Activated T-cell treated with anti-CD3 and anti-CD28 coated beads for 4 hours (primary cell): ENCODE results near the gene GABARAPL1.
A peak's percentile ranks its signal among the peaks of the same experiment; 100 is the strongest.
"Not testable (repeated sequence)": the region's sequence is repeated elsewhere in the genome, so short reads cannot be mapped to it uniquely, and the experiment has no call there.

ENCODE experiments used
- DNase-seq: peaks from one replicate; pipeline ENCODE4 v3.0.0-alpha.2; 2020

GABARAPL1 gene

DNA sequence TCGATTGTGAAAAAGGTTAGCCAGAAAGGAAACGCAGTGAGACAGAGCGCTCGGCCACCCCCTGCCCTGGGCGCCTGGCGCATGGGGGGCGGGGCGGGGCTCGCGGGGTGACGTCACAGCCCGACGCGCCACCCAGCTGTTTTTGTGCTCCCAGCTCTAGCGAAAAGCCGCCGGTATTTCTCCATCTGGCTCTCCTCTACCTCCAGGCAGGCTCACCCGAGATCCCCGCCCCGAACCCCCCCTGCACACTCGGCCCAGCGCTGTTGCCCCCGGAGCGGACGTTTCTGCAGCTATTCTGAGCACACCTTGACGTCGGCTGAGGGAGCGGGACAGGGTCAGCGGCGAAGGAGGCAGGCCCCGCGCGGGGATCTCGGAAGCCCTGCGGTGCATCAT, at the start of gene GABARAPL1:
GABARAPL1 (plus strand) TSS at position 139 of the 393 bp plus-strand sequence; CDS start at position 392, 253 bp downstream.
- DNase-seq = peak; percentile 69

DNA sequence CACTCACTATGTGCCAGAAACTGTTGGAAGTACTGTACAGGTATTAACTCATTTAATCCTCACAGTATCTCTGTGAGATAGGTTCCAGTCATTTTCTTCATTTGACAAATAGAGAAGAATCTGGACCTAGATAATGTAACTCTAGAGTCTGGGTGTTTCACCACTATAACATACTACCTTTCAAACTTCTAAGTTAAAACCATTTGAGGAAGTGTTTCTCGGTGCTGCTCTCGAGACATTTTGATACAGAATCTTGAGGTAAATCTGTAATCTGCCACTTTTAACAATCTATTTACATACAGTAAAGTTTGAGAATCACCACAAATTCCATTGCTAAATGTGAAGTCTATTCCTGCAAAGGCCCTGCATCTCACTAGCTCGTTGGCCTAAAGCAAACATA, 49.6 kb upstream of the GABARAPL1 start:
- no peak for DNase-seq

GRCh38 chr12:10165421-10165820, 47.3 kb upstream of the GABARAPL1 start:
- no peak for DNase-seq

GRCh38 chr12:10167599-10167998, 45.1 kb upstream of the GABARAPL1 start:
- DNase-seq = no peak

DNA sequence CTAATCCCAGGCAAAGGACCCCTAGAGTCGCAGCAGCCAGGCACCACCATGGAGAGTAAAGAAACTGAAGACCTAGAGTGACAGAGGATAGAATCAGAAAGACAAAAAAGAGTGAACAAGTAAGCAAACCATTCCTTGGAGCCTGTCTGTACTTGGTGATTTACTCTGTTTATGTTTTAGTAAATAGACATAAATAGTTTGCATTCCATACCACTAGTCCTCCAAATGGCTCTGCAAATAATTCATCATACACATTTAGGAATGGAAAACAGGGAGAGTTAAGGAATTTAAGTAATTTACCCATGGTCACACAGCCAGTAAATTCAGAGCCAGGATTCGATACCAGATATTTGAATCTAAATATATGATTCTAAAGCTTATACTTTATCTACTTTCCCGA, 43.6 kb upstream of the GABARAPL1 start:
- DNase-seq = no peak

GRCh38 chr12:10170216-10170615, 42.5 kb upstream of the GABARAPL1 start:
- no peak for DNase-seq

DNA sequence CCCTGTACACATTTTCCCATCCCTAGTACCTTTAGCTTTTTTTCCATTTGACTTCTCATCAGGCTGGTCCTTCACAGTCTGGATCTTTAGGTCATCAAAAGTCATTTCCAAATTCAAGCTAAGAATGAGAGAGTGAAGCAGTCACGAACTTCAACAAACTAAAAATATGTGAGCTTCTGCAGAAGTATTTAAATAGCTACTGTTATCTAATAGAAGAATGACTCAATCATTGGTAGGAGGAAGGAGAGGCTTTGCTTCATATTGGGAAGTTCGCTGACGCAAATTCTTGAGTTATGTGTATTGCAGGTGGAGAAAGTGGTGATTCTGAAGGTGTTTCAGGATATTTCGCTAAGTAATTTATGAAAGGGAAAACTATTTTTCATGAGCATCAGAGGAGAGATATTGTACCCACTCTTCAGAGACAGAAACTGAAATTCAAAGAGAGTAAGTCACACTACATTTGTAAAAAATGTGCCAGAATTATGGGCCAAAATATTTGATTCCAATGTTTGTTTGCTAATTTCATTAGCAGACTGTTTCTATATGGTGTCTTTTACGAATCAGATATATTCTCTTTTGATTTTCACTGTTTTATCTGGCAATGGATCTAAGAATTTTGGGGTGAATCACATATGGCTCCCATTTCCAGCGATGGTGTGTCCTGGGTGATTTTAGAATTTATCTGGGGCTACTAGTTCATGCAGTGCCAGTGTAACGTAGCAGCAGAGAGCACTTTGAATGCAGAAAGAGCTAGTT, 40.5 kb upstream of the GABARAPL1 start, which contains the start of gene OLR1:
OLR1 (minus strand) TSS at position 160 of the 756 bp plus-strand sequence; CDS start at position 105, 55 bp downstream.
- DNase-seq = no peak

DNA sequence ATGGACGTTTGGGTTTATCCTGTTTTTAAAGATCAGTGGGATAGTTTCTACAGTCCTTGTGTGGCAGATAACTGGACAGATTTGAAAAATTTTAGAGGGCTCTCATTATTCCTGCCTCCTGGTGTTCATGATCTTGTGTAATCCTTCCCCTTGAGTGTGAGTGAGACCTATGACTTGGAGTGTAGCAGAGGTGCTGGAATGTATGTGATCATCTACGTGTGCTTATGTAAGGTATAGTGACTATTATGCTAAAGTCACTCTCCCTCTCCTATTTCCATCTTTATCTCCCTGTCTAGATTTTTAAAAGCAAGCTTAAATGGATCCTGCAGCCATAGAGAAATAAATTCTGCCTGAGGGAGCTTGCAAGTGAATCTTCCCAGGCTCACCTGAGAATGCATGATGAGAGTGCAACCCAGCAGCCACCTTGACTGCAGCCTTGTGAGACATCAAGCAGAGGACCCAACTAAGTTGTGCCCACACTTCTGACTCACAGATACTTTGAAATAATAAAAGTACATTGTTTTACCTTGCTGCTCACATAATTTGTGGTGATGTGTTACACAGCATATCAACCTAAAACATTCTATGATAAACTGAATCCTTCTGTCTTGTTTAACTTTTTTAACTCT, 37.6 kb upstream of the GABARAPL1 start:
- no peak for DNase-seq

- DNase-seq = no peak
Measured at GRCh38 chr12:10175846-10176636, 36.6 kb upstream of the GABARAPL1 start.

DNA sequence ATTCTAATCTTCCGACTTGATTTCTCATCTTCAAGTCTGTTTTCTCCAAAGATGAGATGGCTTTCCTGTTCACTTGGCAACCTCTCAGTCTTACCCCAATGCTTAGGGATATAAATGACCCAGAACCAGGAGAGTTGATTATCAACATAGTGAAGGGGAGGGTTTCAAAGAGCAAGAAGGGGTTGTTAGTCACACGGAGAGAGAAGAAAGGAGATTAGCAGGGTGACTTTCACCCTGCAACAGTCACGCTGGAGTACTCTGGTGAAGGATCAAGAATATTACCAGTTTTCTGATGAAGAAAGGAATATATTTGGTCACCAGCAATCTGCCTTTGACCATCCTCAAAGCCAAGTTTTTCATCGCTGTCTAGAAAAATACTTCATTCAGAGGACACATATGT, 33.9 kb upstream of the GABARAPL1 start, which contains the start of gene TMEM52B:
TMEM52B (plus strand) TSS at position 212 of the 400 bp plus-strand sequence. CDS start 543 bp downstream, outside the sequence.
- DNase-seq = no peak

DNA sequence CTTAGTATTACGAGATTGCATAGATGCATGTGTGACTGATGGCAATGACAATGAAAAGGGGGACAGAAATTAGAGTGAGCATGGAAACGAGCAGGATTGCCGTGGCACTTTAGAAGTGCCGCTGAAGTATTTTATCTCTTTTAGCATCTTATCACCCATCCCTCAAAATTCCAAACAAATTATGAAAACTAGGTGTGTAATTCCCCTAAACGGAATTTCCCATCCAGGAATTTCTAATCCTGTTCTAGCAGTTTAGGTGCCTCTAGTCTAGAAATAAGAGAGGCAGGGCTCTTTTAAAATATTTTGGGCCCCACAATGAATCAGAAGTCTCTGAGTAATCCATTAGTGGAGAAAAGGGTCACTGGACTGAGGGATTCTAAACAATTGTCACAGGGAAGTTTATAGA, 32.9 kb upstream of the GABARAPL1 start:
- DNase-seq = no peak

DNA sequence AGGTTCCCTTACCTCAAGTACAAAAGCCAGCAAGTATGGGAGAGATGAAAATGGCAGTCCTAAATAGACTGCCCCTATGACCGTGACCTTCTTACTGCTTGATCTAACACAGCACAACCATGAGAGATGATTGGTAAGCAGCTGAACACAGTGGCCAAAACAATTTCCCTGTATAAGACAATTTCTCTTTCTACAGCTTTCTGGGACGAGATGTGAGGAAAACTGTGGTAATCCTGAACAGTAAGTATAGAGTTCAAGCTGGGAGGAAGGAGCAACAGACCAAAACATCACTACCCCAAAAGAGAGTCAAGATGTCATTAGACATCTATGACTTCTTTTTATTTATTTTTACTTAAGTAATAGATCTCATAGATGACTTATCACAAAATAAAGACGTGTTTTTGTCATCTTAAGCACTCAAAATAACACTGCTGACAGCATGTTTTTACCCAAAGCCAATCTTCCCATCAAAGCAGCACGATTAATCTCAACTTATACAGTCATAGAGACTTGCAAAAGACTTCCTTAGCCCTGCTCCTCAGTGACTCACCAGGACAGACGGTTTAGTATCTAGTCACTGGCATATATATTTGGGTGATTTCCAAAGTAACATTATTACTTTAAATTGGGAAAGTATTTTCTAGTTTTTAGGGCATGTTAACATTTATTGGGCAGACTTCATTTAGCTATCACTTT, 30.2 kb upstream of the GABARAPL1 start:
- DNase-seq = no peak

- no peak for DNase-seq
Measured at GRCh38 chr12:10184261-10184843, 28.3 kb upstream of the GABARAPL1 start.

DNA sequence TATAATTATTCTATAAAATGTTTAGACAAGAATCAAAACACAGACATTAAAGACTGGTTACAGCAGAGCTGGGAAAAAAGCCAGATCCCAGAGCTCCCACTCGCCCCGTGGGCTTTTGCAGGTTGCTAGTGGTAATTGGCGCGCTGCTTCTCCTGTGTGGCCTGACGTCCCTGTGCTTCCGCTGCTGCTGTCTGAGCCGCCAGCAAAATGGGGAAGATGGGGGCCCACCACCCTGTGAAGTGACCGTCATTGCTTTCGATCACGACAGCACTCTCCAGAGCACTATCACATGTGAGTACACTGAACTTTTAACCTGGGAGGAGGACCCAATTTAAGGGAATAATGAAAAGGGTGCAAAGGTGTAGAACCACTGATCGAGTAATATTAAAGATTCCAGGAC, 26.4 kb upstream of the GABARAPL1 start:
- DNase-seq = no peak

GRCh38 chr12:10186958-10187357, 25.7 kb upstream of the GABARAPL1 start:
- DNase-seq = not testable (repeated sequence)

DNA sequence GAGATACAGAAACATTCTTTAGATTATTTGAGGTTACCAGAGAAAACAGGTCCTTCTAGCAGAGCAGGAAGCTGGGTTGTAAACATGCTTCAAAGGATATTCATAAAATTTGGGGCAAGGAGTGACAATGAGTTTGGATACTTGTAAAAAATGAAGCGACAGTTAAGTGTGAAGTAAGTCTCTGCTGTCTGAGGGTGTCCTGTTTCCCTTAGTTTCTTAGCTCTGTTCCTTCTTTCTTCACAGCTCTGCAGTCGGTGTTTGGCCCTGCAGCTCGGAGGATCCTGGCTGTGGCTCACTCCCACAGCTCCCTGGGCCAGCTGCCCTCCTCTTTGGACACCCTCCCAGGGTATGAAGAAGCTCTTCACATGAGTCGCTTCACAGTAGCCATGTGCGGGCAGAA, 23.0 kb upstream of the GABARAPL1 start:
- DNase-seq = no peak

GRCh38 chr12:10190558-10191388, 21.9 kb upstream of the GABARAPL1 start:
- DNase-seq = peak; percentile 34

- DNase-seq = no peak
Measured at GRCh38 chr12:10191865-10192264, 20.8 kb upstream of the GABARAPL1 start.

GRCh38 chr12:10194160-10194670, 18.5 kb upstream of the GABARAPL1 start:
- no peak for DNase-seq

DNA sequence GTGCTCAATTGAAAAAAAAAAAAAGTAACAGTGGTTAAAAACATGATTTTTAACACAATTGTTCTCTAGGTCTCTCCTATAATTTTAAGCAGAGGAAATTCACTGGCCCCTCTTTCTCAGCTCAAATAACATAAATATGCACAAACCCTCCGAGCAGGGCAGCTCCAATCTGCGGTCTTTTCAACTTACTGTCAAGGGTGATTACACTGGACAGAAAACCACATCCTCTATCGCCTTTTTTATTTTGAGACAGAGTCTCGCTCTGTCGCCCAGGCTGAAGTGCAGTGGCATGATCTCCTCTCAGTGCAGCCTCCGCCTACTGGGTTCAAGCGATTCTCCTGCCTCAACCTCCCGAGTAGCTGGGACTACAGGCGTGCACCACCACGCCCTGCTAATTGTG, 16.5 kb upstream of the GABARAPL1 start:
- no peak for DNase-seq

DNA sequence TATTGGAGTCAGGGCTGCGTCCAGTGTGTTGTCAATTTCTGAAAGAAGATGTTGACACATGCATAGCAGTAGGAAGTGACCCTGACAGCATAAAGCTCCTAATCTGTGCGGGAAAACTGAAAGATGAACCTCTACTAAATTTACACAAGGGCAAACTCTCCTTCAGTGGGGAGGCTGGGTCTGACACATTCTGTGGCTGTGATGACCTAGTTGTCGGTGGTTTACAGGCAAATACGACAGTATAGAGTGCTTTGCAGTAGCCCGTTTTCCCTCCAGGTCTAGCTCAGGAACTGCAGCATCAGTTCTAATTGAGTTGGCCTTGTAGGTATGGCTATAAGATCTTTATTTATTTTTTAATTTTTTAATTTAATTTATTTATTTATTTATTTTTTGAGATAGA, 14.8 kb upstream of the GABARAPL1 start:
- DNase-seq = no peak
